DMS114 treated with DMSO at 0.1 percent for 48 hours (cell line): Measurements from ENCODE around the gene CNTNAP2.
"Not testable (repeated sequence)": the region's sequence is repeated elsewhere in the genome, so short reads cannot be mapped to it uniquely, and the experiment has no call there.

ENCODE experiments used
- DNase-seq: peaks from one replicate; lab custom pipeline; 2025; ENCODE audit not compliant: unreplicated experiment; lab: John Stamatoyannopoulos, UW

Gene CNTNAP2

GRCh38 chr7:148304456-148304855 is 2187.9 kb downstream of the CNTNAP2 start:
- no peak for DNase-seq

- DNase-seq = no peak
These were observed 2190.2 kb downstream of the CNTNAP2 start for GRCh38 chr7:148306759-148307158.

GRCh38 chr7:148318102-148318811 is 2201.7 kb downstream of the CNTNAP2 start:
- no peak for DNase-seq

GRCh38 chr7:148318838-148319237 is 2202.2 kb downstream of the CNTNAP2 start:
- no peak for DNase-seq

GRCh38 chr7:148319316-148319808 is 2202.8 kb downstream of the CNTNAP2 start:
- DNase-seq = no peak

GRCh38 chr7:148325208-148325607 is 2208.6 kb downstream of the CNTNAP2 start:
- no peak for DNase-seq

- DNase-seq = no peak
These were observed 2210.8 kb downstream of the CNTNAP2 start for GRCh38 chr7:148327379-148327778.

GRCh38 chr7:148328906-148329305 is 2212.3 kb downstream of the CNTNAP2 start:
- DNase-seq = no peak

- no peak for DNase-seq
These were observed 2213.7 kb downstream of the CNTNAP2 start for GRCh38 chr7:148330124-148330818.

- no peak for DNase-seq
These were observed 2214.2 kb downstream of the CNTNAP2 start for GRCh38 chr7:148330822-148331221.

GRCh38 chr7:148331456-148331855 is 2214.9 kb downstream of the CNTNAP2 start:
- not testable (repeated sequence) for DNase-seq

- DNase-seq = no peak
These were observed 2215.9 kb downstream of the CNTNAP2 start for GRCh38 chr7:148332191-148333186.

- DNase-seq = no peak
These were observed 2217.9 kb downstream of the CNTNAP2 start for GRCh38 chr7:148334441-148334956.

- no peak for DNase-seq
These were observed 2218.5 kb downstream of the CNTNAP2 start for GRCh38 chr7:148334959-148335577.

GRCh38 chr7:148335790-148336189 is 2219.2 kb downstream of the CNTNAP2 start:
- no peak for DNase-seq

- DNase-seq = no peak
These were observed 2219.8 kb downstream of the CNTNAP2 start for GRCh38 chr7:148336411-148336810.

GRCh38 chr7:148337246-148337965 is 2220.8 kb downstream of the CNTNAP2 start:
- no peak for DNase-seq

GRCh38 chr7:148337995-148338747 is 2221.6 kb downstream of the CNTNAP2 start:
- DNase-seq = no peak
